VCaP (cell line): Measurements from ENCODE around the gene SART3.
"Not testable (repeated sequence)": the region's sequence is repeated elsewhere in the genome, so short reads cannot be mapped to it uniquely, and the experiment has no call there.

ENCODE experiments used
- H3K27ac ChIP-seq: fragments of 450-650 bp; 2 replicates; pipeline ENCODE4 v1.5.1; 2017
- TF ChIP-seq, protein P1 (sequence below): fragments of 450-650 bp; conservative IDR thresholded peaks from 2 replicates; pipeline ENCODE4 v1.5.1; 2017; ENCODE audit warnings: mild to moderate bottlenecking, moderate library complexity

The SART3 gene

DNA sequence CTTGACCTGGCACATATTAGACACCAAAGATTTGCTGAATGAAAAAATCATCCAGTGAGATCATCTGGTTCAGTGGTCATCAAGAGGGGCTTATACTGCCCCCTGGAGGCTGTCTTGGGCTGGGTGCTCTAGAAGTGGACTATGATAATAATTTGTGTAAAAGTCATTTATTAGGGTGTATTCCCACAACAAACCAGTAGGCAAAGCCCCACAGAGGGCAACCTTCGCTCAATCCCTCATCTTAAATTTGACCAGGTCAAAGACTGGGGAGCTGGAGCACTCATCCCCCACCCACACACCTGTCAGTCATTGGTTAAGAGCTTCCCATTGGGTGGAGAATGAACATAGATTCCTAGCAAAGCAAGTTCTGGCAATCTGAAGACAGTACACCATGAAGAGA lies 65.9 kb downstream of the SART3 start:
- no peak overlapping the region for H3K27ac ChIP-seq
- TF ChIP-seq, protein P1, sequence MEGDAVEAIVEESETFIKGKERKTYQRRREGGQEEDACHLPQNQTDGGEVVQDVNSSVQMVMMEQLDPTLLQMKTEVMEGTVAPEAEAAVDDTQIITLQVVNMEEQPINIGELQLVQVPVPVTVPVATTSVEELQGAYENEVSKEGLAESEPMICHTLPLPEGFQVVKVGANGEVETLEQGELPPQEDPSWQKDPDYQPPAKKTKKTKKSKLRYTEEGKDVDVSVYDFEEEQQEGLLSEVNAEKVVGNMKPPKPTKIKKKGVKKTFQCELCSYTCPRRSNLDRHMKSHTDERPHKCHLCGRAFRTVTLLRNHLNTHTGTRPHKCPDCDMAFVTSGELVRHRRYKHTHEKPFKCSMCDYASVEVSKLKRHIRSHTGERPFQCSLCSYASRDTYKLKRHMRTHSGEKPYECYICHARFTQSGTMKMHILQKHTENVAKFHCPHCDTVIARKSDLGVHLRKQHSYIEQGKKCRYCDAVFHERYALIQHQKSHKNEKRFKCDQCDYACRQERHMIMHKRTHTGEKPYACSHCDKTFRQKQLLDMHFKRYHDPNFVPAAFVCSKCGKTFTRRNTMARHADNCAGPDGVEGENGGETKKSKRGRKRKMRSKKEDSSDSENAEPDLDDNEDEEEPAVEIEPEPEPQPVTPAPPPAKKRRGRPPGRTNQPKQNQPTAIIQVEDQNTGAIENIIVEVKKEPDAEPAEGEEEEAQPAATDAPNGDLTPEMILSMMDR = peak; percentile 63

DNA sequence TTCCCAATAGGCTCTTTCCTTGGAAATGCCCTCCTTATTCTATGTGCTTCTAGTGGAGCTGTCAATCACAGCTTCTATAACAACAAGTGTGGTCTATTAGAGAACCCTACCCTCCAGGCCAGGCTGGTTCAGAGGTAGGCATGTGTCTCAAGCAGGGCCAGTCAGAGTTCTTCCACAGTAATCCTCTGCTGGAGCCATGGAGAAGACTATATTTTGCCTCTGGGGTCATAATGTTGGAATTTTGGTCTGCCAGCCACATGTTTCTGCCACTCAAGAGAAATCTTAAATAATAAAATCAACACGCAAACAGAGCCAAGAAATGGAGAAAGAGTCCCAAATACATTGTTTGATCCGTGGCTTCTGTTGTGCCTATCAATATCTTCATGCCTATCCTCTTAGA lies 69.7 kb downstream of the SART3 start:
- TF ChIP-seq, protein P1 = no peak
- H3K27ac ChIP-seq = no peak overlapping the region

DNA sequence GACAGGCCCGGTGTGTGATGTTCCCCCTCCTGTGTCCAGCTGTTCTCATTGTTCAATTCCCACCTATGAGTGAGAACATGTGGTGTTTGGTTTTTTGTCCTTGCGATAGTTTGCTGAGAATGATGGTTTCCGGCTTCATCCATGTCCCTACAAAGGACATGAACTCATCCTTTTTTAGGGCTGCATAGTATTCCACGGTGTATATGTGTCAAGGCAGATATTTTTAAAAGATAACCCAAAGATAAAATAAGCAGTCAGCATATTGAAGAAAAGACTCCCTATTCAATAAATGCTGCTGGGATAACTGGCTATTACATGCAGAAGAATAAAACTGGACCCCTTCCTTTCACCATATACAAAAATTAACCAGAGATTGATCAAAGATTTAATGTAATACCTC lies 73.9 kb downstream of the SART3 start:
- H3K27ac ChIP-seq = not testable (repeated sequence)

DNA sequence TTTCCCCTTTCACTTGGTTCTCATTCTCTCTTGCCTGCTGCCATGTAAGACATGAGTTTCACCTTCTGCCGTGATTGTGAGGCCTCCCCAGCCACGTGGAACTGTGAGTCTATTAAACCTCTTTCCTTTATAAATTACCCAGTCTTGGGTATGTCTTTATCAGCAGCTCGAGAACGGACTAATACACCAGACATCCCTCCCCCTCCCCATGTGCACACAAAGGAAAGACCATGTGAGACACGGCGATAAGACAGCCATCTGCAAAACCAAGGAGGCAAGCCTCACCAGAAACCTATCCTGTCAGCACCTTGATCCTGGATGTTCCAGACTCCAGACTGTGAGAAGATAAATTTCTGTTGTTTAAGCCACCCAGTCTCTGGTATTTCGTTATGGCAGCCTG lies 75.6 kb downstream of the SART3 start:
- H3K27ac ChIP-seq = not testable (repeated sequence)

DNA sequence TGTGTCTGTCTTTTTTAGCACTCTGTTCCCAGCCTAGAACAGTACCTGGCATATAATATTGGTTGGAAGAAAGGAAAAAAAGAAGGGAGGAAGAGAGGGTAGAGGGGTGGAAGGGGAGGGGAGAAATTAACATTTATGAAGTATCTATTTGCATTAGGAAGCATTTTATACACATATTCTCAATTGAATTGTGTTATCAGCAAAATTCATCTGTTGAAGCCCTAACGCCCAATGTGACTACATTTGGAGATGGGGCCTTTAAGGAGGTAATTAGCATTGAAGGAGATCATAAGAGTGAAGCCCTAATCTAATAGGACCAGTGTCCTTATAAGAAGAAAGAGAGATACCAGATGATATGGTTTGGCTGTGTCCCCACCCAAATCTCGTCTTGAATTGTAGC lies 76.1 kb downstream of the SART3 start:
- no peak overlapping the region for H3K27ac ChIP-seq
- TF ChIP-seq, protein P1 = no peak

DNA sequence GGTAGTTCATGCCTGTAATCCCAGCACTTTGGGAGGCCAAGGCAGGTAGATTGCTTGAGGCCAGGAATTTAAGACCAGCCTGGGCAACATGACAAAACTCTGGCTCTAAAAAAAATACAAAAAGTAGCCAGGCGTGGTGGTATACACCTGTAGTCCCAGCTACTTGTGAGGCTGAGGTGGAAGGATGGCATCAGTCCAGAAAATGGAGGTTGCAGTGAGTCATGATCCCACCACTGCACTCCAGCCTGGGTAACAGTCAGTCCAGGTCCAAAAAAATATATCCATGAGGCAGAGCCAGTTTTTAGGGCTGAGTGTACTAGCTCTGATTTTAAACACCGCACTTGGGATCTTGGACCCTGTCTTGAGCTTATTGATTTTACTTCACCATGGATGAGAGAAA lies 76.5 kb downstream of the SART3 start:
- TF ChIP-seq, protein P1 = no peak
- no peak overlapping the region for H3K27ac ChIP-seq

DNA sequence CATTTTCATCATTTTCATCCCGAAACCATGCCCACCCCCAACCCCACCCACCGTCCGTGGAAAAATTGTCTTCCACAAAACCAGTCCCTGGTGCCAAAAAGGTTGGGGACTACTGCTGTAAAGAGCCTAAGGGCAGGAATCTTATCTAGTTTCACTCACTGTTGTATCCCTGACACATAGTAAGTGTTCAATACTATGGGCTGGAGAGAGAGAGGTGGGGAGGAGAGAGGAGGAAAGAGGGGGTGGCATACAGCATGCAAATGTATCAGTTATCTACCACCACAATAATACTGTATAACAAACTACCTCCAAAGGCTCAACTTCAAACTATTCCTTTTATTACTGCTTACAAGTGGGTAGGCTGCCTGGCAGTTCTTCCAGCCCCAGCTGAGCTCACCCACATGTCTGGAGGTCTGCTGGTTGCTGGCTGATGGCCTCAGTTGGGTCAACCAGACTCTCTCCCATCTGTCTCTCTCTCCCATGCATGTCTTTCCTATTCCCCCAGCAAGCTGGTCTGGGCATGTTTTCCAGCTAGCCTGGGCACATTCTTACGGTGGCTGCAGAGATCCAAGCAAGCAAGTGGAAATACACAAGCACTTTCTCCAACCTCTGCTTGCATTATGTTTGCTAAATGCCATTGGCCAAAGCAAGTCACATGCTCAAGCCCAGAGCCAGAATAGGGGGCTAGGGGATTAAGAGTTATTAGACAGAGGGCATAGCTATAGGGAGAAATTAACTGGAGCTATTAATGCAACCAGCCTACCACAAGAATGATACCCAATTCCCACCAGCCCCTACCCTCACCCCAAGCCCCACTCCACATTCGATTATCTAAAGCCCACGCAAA lies 77.5 kb downstream of the SART3 start:
- no peak overlapping the region for H3K27ac ChIP-seq

DNA sequence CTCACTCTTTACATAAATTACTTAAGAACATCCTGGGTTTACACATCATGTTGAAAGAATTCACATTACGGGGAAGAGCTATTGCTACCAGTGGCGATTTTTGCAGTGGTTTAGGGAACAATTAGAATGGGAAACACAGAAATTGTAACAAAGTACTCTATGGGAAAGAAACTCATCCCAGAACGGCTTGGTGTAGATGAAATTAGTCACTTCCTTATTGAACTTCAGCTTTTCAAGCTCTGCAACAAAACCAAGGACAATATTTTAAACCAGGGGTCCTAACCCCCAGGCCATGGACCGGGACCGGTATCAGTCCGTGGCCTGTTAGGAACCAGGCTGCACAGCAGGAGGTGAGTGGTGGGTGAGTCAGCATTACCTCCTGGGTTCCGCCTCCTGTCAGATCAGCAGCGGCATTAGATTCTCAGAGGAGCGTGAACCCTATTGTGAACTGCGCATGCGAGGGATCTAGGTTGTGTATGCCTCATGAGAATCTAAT lies 78.2 kb downstream of the SART3 start:
- TF ChIP-seq, protein P1 = no peak
- H3K27ac ChIP-seq = no peak overlapping the region

More for the DNA sequence above, 77.5 kb downstream of the SART3 start:
- TF ChIP-seq, protein P1 = no peak
